Smooth muscle cell (in vitro differentiated cells): ENCODE data around the gene MAP3K21. TPM values are rescaled to one million over a fixed set of nuclear protein-coding genes. Genes with fewer than 3 reads are reported as not detected.
A peak's percentile ranks its signal among the peaks of the same experiment; 100 is the strongest.

Experiments used
- DNase-seq: peaks from one replicate; lab custom pipeline; 2025; ENCODE audit not compliant: unreplicated experiment; lab: John Stamatoyannopoulos, UW
- H2AFZ ChIP-seq: fragments of 200-600 bp; sonication (generic); 2 replicates; pipeline ENCODE4 v1.6.0; 2016; ENCODE audit warnings: antibody characterized with exemption, low read depth, mild to moderate bottlenecking
- H3F3A ChIP-seq: fragments of 200-600 bp; sonication (generic); 2 replicates; pipeline ENCODE4 v1.6.0; 2017; ENCODE audit warnings: antibody characterized with exemption, low read depth
- H3K27ac ChIP-seq: fragments of 200-600 bp; sonication (generic); 2 replicates; pipeline ENCODE4 v1.5.1; 2016; ENCODE audit warnings: low read depth, mild to moderate bottlenecking
- H3K27me3 ChIP-seq: fragments of 200-600 bp; sonication (generic); 2 replicates; pipeline ENCODE4 v1.6.1; 2016; ENCODE audit warnings: low read depth, mild to moderate bottlenecking
- H3K36me3 ChIP-seq: fragments of 200-600 bp; sonication (generic); 2 replicates; pipeline ENCODE4 v1.5.1; 2016; ENCODE audit warnings: low read depth
- H3K4me1 ChIP-seq: fragments of 200-600 bp; sonication (generic); 2 replicates; pipeline ENCODE4 v1.5.1; 2016; ENCODE audit warnings: low read depth
- H3K4me2 ChIP-seq: fragments of 200-600 bp; sonication (generic); 2 replicates; pipeline ENCODE4 v1.6.0; 2016; ENCODE audit warnings: mild to moderate bottlenecking
- H3K4me3 ChIP-seq: fragments of 200-600 bp; sonication (generic); 2 replicates; pipeline ENCODE4 v1.5.1; 2016; ENCODE audit warnings: mild to moderate bottlenecking
- H3K79me2 ChIP-seq: fragments of 200-600 bp; sonication (generic); 2 replicates; pipeline ENCODE4 v1.6.0; 2016; ENCODE audit warnings: low read depth, mild to moderate bottlenecking
- H3K9ac ChIP-seq: fragments of 200-600 bp; sonication (generic); 2 replicates; pipeline ENCODE4 v1.6.0; 2016; ENCODE audit warnings: low read depth
- H3K9me3 ChIP-seq: fragments of 200-600 bp; sonication (generic); replicated peaks from 2 replicates; pipeline ENCODE4 v1.5.1; 2016; ENCODE audit warnings: low read depth
- H4K20me1 ChIP-seq: fragments of 200-600 bp; sonication (generic); 2 replicates; pipeline ENCODE4 v1.6.0; 2016; ENCODE audit warnings: low read depth
- WGBS: methylation state at CpG from one replicate; pipeline ENCODE4 v1.1.7; 2016; ENCODE audit warnings: low lambda C conversion rate; 5-methylcytosine and 5-hydroxymethylcytosine counted together
- polyA plus RNA-seq: library from polyadenylated mRNA; unstranded; fragments of >200 nt; fragmentation: Nextera tagmentation; extraction: Ambion mirVana; gene quantifications from 2 replicates; pipeline ENCODE4 v1.2.1, GENCODE V29; 2016
- total RNA-seq: library from RNA; depleted of rRNA; stranded (reverse); fragments of >200 nt; gene quantifications from 2 replicates; pipeline ENCODE4 v1.2.3, GENCODE V29; 2014
- TF ChIP-seq, protein P1 (sequence below): fragments of 200-600 bp; sonication (generic); IDR thresholded peaks from 2 replicates; pipeline ENCODE4 v1.5.1; 2017; ENCODE audit warnings: borderline replicate concordance, mild to moderate bottlenecking, antibody characterized with exemption; ENCODE audit not compliant: insufficient read depth, poor library complexity, severe bottlenecking

The MAP3K21 gene
- total and polyA plus RNA-seq, 2 experiments from 2014 or later: 0.40 to 2.4 TPM

DNA sequence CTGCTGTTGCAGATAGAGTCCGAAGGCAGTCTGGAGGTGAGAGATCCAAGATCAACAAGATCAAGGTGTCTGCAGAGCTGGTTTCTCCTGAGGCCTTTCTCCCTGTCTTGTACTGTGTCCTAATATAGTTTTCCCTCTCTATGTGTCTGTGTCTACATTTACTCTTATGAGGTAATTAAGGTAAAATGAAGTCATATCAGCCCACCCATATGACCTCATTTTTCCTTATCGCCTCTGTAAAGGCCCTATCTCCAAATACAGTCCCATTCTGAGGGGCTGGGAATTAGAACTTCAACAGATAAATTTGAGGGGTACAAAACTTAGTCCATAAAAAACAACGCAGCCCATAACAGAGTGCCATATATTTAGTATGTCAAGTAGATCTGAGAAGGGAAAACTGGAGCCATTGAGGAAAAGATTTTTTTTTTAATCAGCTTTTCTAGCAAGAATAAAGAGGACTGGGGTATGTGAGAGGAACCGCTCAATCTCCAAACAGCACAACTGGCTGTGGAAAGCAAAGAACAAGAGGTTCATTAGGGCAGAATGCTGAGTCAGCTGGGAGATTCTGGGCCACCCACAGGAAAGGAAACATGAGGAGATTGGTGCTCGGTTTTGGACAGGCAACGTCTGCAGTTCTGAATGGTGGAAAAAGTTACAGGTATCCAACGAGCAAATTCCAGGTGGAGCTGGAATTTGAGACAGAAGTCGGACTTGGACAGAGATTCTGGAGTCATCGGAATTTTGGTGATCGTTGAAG lies 65.7 kb downstream of the MAP3K21 start:
- no peaks in the 10 kb centered on the region for H3F3A ChIP-seq
- H3K9me3 ChIP-seq: no peaks in the 10 kb centered on the region
- H4K20me1 ChIP-seq: no peaks in the 10 kb centered on the region
- no peaks in the 10 kb centered on the region for H3K4me1 ChIP-seq
- no peak overlapping the region for H2AFZ ChIP-seq
- TF ChIP-seq, protein P1, sequence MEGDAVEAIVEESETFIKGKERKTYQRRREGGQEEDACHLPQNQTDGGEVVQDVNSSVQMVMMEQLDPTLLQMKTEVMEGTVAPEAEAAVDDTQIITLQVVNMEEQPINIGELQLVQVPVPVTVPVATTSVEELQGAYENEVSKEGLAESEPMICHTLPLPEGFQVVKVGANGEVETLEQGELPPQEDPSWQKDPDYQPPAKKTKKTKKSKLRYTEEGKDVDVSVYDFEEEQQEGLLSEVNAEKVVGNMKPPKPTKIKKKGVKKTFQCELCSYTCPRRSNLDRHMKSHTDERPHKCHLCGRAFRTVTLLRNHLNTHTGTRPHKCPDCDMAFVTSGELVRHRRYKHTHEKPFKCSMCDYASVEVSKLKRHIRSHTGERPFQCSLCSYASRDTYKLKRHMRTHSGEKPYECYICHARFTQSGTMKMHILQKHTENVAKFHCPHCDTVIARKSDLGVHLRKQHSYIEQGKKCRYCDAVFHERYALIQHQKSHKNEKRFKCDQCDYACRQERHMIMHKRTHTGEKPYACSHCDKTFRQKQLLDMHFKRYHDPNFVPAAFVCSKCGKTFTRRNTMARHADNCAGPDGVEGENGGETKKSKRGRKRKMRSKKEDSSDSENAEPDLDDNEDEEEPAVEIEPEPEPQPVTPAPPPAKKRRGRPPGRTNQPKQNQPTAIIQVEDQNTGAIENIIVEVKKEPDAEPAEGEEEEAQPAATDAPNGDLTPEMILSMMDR: no peak
- H3K4me2 ChIP-seq: no peak overlapping the region
- no peak overlapping the region for H3K9ac ChIP-seq
- no peaks in the 10 kb centered on the region for H3K27me3 ChIP-seq
- H3K79me2 ChIP-seq: no peaks in the 10 kb centered on the region
- no peak overlapping the region for H3K4me3 ChIP-seq
- H3K27ac ChIP-seq: no peak overlapping the region
- H3K36me3 ChIP-seq: no peaks in the 10 kb centered on the region
- 67% methylated on average over 10 of the region's 10 CpGs for WGBS
- DNase-seq: no peak

DNA sequence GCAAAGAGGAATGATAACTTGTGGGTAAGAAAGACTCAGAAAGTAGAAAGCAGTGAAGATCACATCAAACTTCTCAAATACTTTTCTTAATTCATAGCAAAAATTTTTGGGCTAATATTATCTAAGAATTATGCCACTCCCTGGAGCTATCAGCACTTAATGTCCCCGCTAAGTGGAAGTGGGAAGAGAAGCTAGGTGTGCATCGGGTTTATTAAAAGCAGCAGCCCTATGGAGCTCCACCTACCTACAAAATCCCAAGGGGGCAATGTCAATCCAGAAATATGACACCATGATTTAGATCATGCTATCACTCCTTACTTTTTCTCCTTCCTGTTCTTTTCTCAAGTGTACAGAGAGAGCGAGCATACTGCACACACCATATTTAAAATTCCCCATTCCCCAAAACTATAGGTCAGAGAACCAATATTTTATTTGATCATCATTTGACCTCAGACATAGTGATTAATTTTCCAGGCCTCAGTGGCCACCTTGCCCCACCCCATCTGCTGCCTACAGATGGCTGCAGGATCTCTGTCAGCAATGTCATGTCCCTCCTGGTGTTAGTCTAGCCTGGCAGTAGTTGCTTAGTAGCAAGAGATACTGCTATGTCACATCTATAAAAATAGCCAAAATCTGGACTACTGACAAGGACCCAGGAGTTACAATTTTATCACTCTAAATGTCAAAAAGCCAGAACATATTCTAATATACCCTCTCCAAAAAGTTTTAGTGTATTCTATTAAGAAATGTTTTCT lies 66.6 kb downstream of the MAP3K21 start:
- no peaks in the 10 kb centered on the region for H3K9me3 ChIP-seq
- H4K20me1 ChIP-seq: no peaks in the 10 kb centered on the region
- no peak overlapping the region for H2AFZ ChIP-seq
- H3F3A ChIP-seq: no peaks in the 10 kb centered on the region
- no peaks in the 10 kb centered on the region for H3K36me3 ChIP-seq
- no peak overlapping the region for H3K9ac ChIP-seq
- TF ChIP-seq, protein P1: no peak
- H3K27ac ChIP-seq: no peak overlapping the region
- H3K79me2 ChIP-seq: no peaks in the 10 kb centered on the region
- H3K4me3 ChIP-seq: no peak overlapping the region
- H3K4me1 ChIP-seq: no peaks in the 10 kb centered on the region
- DNase-seq: no peak
- 89% methylated on average over 3 of the region's 3 CpGs for WGBS
- no peaks in the 10 kb centered on the region for H3K27me3 ChIP-seq
- H3K4me2 ChIP-seq: no peak overlapping the region

DNA sequence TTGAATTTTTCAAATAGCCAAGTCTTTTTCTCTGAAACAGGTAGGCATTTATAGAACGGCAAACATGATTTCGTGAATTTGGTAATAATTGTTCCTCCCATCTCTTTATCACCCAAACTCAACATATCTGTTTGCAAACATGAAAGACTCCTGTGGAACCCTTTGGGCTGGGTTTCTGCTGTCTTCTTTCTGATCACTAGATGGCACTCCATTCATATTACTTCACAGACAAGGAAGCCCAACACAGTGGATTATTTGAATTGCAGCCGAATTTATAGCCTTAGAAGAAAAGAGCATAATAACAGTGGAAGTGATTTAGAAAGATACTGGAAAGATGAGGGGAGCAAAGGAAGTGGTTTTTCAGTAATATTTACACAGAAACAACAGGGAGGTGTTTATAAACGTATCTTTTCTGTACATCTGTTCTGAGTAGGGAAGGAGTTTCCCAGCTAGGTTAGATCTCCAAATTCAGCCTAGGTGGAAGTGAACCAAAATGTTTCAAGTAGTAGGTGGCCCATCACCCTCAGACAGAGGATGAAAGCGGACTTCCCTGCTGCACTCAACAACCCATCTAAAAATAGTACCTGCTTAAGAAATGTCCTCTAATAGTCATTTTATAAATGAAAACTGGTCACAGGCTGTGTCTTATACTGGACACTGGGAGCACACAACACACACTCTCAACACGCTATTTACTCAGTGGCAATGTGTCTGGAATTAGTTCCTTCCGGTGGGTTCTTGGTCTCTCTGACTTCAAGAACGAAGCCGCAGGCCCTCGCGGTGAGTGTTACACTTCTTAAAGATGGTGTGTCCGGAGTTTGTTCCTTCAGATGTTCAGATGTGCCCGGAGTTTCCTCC lies 67.6 kb downstream of the MAP3K21 start:
- H3K9me3 ChIP-seq: no peaks in the 10 kb centered on the region
- H3K4me1 ChIP-seq: no peaks in the 10 kb centered on the region
- H3K27ac ChIP-seq: no peak overlapping the region
- no peak overlapping the region for H3K4me3 ChIP-seq
- H3K36me3 ChIP-seq: no peaks in the 10 kb centered on the region
- no peak for DNase-seq
- no peaks in the 10 kb centered on the region for H3K79me2 ChIP-seq
- WGBS: 70% methylated on average over 13 of the region's 13 CpGs
- no peaks in the 10 kb centered on the region for H4K20me1 ChIP-seq
- no peak overlapping the region for H2AFZ ChIP-seq
- no peaks in the 10 kb centered on the region for H3F3A ChIP-seq
- H3K9ac ChIP-seq: no peak overlapping the region
- TF ChIP-seq, protein P1: peak; percentile 79
- no peak overlapping the region for H3K4me2 ChIP-seq
- H3K27me3 ChIP-seq: no peaks in the 10 kb centered on the region
